ENCODE measurements around the gene KIF17. TPM values are rescaled to one million over a fixed set of nuclear protein-coding genes. Genes with fewer than 3 reads are reported as not detected.

Gene KIF17
- total RNA-seq, 2 donors from 2014 or later = 0.68 to 3.2 TPM

DNA sequence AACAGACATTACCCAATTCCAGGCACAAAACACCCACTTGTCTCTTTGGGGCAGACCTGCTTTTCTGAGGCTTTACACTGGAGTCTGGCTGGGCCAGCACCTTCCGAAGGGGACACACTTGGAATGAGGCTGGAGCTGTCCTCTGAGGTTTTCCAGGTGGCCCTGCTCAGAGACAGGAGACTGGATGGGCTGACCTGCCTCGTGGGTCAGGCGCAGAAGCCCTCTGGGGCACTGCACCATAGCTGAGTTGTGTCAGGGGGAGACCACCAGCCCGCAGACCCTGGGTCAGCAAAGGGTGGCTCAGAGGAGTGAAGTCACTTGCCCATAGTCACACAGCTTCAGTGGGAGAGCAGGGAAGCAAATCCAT, 12.9 kb upstream of the KIF17 start:
- Histone ChIP-seq H3K36me3 (no peaks in the 10 kb centered on the region), H3K9me3 (no peaks in the 10 kb centered on the region), H3K27ac (no peak overlapping the region), H3K4me1 (ENCODE audit: control insufficient read depth in 1 of 2, low read depth in 2 of 2) (peaks cover 12 to 25% of the 10 kb centered on the region in 2 donors), H3K4me3 (no peak overlapping the region), H3K27me3 (replicated peaks; ENCODE audit: insufficient read depth) (peaks cover 7% of the 10 kb centered on the region)
- TF ChIP-seq, protein P1, sequence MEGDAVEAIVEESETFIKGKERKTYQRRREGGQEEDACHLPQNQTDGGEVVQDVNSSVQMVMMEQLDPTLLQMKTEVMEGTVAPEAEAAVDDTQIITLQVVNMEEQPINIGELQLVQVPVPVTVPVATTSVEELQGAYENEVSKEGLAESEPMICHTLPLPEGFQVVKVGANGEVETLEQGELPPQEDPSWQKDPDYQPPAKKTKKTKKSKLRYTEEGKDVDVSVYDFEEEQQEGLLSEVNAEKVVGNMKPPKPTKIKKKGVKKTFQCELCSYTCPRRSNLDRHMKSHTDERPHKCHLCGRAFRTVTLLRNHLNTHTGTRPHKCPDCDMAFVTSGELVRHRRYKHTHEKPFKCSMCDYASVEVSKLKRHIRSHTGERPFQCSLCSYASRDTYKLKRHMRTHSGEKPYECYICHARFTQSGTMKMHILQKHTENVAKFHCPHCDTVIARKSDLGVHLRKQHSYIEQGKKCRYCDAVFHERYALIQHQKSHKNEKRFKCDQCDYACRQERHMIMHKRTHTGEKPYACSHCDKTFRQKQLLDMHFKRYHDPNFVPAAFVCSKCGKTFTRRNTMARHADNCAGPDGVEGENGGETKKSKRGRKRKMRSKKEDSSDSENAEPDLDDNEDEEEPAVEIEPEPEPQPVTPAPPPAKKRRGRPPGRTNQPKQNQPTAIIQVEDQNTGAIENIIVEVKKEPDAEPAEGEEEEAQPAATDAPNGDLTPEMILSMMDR (IDR thresholded peaks at IDR 0.05) = no peak
- DNase-seq (ENCODE audit: low spot score) (no peak), ATAC-seq (ENCODE audit: insufficient number of reproducible peaks, low FRiP score, low read depth) (no peak)

DNA sequence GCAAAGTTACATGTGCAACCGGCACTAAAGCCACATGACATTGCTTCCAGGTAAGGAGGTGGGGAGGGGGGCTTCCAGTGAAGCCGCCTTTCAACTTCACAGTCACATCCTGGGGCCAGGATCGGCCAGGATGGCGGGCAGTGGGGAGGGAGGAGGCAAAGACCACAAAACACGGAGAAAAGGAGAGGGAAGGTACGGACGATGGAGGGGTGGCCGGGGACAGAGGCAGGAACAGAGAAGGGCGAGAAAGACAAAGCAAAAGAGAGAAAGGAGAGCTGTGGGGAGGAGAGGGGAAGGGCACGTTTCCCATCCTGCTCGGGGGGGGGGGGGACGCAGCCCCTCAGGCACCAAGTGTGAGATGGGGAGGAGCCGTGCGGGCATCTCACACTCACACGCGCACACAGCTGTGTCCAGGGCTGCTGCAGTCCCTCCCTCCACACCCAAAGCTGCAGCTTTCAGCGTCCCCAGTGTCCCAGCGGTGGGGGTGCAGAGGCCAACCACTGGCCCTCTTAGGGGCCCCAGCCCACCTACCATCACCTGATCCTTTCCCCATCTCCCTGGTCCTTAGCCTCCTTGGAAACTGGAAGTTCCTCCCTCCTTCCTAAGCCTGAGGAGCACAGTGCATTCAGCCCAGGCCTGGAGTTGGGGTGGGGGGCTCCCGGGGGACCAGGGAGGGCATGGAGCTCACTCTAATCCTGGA, 12.3 kb upstream of the KIF17 start:
- Histone ChIP-seq H3K4me1 (ENCODE audit: control insufficient read depth in 1 of 2, low read depth in 2 of 2) (peaks cover 12 to 25% of the 10 kb centered on the region in 2 donors), H3K4me3 (no peak overlapping the region), H3K27ac (no peak overlapping the region), H3K36me3 (no peaks in the 10 kb centered on the region), H3K27me3 (replicated peaks; ENCODE audit: insufficient read depth) (peaks cover 7% of the 10 kb centered on the region), H3K9me3 (no peaks in the 10 kb centered on the region)
- no peak for DNase-seq (ENCODE audit: low spot score)
- TF ChIP-seq, protein P1 (IDR thresholded peaks at IDR 0.05) = no peak
- ATAC-seq (ENCODE audit: insufficient number of reproducible peaks, low FRiP score, low read depth) = no peak

DNA sequence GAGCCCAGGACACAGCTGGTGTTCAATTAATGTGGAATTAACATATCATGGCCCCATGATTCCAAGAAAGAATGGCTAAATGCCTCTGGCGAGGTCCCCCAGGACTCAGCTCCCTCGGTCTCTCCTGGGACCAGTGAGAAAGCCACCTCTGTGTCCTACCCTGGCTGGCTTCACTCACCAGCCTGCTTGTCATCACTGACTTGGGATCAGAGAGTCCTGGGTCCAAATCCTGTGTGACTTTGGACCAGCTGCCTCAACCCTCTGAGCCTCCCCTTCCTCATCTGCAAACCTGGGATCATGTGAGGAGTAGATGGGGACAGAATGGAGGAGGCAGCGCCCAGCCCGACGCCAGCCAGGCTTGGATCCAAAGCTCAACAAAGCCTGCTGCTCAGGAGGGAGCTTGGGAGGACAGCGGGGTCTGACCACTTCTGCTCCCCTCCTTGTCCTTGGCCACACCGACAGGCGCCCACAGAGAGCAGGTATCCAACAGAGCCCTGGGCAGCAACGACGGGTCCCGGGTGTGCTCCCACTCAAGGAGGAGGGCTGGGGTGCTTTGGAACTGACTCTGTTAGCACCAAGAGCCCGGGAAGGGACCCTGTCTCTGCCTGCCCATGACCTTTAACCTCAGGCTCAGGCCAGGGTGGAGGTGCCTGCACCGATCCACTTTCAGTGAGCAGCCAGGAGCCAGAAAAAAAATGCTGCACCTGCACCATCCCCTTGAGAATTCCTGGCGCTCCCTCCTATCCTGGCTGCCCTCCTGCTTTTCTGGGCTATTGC, 11.5 kb upstream of the KIF17 start:
- Histone ChIP-seq H3K27me3 (replicated peaks; ENCODE audit: insufficient read depth) (peaks cover 7% of the 10 kb centered on the region), H3K4me1 (ENCODE audit: control insufficient read depth in 1 of 2, low read depth in 2 of 2) (peaks cover 12 to 25% of the 10 kb centered on the region in 2 donors), H3K4me3 (no peak overlapping the region), H3K9me3 (no peaks in the 10 kb centered on the region), H3K27ac (no peak overlapping the region), H3K36me3 (no peaks in the 10 kb centered on the region)
- DNase-seq (ENCODE audit: low spot score) = no peak
- no peak for ATAC-seq (ENCODE audit: insufficient number of reproducible peaks, low FRiP score, low read depth)
- TF ChIP-seq, protein P1 (IDR thresholded peaks at IDR 0.05) = no peak

DNA sequence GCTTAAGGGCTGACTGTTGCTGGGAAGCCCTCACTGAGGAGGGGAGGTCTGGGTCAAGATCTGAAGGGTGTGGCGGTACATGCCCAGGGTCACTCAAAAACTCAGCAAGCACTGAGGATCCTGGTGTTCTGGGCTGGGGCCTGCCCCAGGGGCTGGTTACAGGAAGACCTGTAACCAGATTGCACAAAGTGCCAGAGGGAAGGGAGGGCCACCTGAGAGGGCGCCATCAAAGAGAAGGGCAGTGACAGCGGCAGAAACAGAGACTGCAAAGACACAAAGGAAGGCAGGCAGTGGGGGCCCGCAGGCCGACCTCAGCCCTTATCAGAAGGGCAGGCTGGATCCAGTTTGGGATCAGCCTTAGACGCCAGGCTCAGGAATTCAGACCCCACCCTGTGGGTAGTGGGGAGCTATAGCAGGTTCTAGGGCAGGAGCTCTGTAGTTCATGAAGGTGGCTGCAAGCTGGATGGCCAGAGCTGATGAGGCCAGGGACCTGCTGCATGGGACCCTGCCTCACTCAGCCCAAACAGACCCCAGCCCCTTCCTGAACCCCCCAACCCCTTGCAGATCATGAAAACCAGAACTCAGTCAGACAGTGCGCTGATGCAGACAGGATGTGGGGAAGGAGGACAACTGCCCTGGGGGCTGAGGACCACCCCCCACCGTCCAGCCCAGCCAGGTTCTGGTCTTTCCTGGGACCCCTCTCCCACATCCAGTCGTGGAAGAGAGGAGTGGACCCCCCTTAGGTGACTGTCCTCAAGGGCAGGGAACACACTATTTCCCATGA, 10.8 kb upstream of the KIF17 start:
- no peaks in the 10 kb centered on the region for H3K9me3 ChIP-seq
- no peak overlapping the region for H3K27ac ChIP-seq
- H3K36me3 ChIP-seq = no peaks in the 10 kb centered on the region
- DNase-seq (ENCODE audit: low spot score) (no peak), ATAC-seq (ENCODE audit: insufficient number of reproducible peaks, low FRiP score, low read depth) (no peak)
- H3K4me3 ChIP-seq = no peak overlapping the region
- H3K4me1 ChIP-seq (ENCODE audit: control insufficient read depth in 1 of 2, low read depth in 2 of 2) = peaks cover 11 to 23% of the 10 kb centered on the region in 2 donors
- TF ChIP-seq, protein P1 (IDR thresholded peaks at IDR 0.05) = no peak
- peaks cover 7% of the 10 kb centered on the region for H3K27me3 ChIP-seq (replicated peaks; ENCODE audit: insufficient read depth)

Measured in thoracic aorta (tissue), 2 donors.